Motor neuron (in vitro differentiated cells): Measurements from ENCODE around the gene BCAT1. TPM values are rescaled to one million over a fixed set of nuclear protein-coding genes. Genes with fewer than 3 reads are reported as not detected.
"Not testable (repeated sequence)": the region's sequence is repeated elsewhere in the genome, so short reads cannot be mapped to it uniquely, and the experiment has no call there.

Source experiments
- ATAC-seq, 8 experiments: fragments of 200-7000 bp; cut with Tn5 transposase; replicated peaks in 6 of 8; 2 replicates each; pipeline ENCODE4 v1.8.0; 2021; ENCODE audit warnings: mild to moderate bottlenecking in 8 of 8, moderate library complexity in 8 of 8
- H3K27ac ChIP-seq, 2 donors: fragments of 250-450 bp; sonication (Bioruptor Pico); 2 replicates each; pipeline ENCODE4 v1.9.0; 2021; ENCODE audit warnings: antibody characterized with exemption in 2 of 2, mild to moderate bottlenecking in 2 of 2, moderate library complexity in 1 of 2
- H3K4me1 ChIP-seq, 2 donors: fragments of 250-450 bp; sonication (Bioruptor Pico); replicated peaks in 1 of 2; 2 replicates each; pipeline ENCODE4 v1.6.1; 2021; ENCODE audit warnings: antibody characterized with exemption in 2 of 2, mild to moderate bottlenecking in 2 of 2, moderate library complexity in 1 of 2
- H3K4me3 ChIP-seq, 5 donors: fragments of 250-450 bp; sonication (Bioruptor Pico); 2 replicates each; pipeline ENCODE4 v1.9.0; 2021; ENCODE audit warnings: antibody characterized with exemption in 5 of 5, mild to moderate bottlenecking in 5 of 5, moderate library complexity in 4 of 5
- WGBS, 10 experiments: fragments of 450-650 bp; shearing (Covaris generic); methylation state at CpG; one replicate each; pipeline ENCODE4 v1.0.0; 2022; 5-methylcytosine and 5-hydroxymethylcytosine counted together
- in situ Hi-C, 9 experiments: fragments of 400-800 bp; cut with MboI; loops; one replicate each; pipeline ENCODE4 v1.15.0; 2021; ENCODE audit warnings: low sequenced_read_pairs in 9 of 9, low pct_unique_long_range_greater_than_20kb in 2 of 9; ENCODE audit not compliant: unreplicated experiment in 9 of 9
- total RNA-seq, 8 experiments: library from RNA; unstranded; fragments of 300-600 nt; gene quantifications; 2 replicates each; pipeline versions ENCODE4 v1.2.3 to v1.2.4, GENCODE V29; 2022

Gene BCAT1
- total RNA-seq, 8 experiments from 2014 or later: 3.1 to 181 (median 97.1) TPM

GRCh38 chr12:24918596-24918995 is 30.3 kb downstream of the BCAT1 start:
- no peak for ATAC-seq
- peaks cover 0 to 3% of the 10 kb centered on the region in 2 donors for H3K4me1 ChIP-seq
- in situ Hi-C loops: no loop called here
- H3K4me3 ChIP-seq: no peak overlapping the region
- WGBS, 10 experiments: 0 to 83% (median 45%) methylated on average over 1 to 2 of the region's 2 CpGs; no CpG with 5 or more reads in 3 of the 10 experiments
- no peak overlapping the region for H3K27ac ChIP-seq

- ATAC-seq: no peak
- no peak overlapping the region for H3K4me3 ChIP-seq
- in situ Hi-C loops: no loop called here
- H3K27ac ChIP-seq: no peak overlapping the region
- peaks cover 5 to 8% of the 10 kb centered on the region in 2 donors for H3K4me1 ChIP-seq
- 25 to 100% (median 80%) methylated on average over 1 to 5 of the region's 5 CpGs; no CpG with 5 or more reads in 1 of the 10 experiments for WGBS, 10 experiments
These were observed 33.4 kb downstream of the BCAT1 start for GRCh38 chr12:24915501-24915900.

GRCh38 chr12:24913953-24914352 is 34.9 kb downstream of the BCAT1 start:
- in situ Hi-C loops: no loop called here
- peaks cover 5 to 8% of the 10 kb centered on the region in 2 donors for H3K4me1 ChIP-seq
- H3K27ac ChIP-seq: no peak overlapping the region
- no peak overlapping the region for H3K4me3 ChIP-seq
- no peak for ATAC-seq
- 72 to 100% (median 100%) methylated on average over 1 to 3 of the region's 3 CpGs; no CpG with 5 or more reads in 3 of the 10 experiments for WGBS, 10 experiments

GRCh38 chr12:24913130-24913529 is 35.8 kb downstream of the BCAT1 start:
- WGBS, 10 experiments: 71 to 100% (median 91%) methylated on average over 1 to 3 of the region's 3 CpGs; no CpG with 5 or more reads in 2 of the 10 experiments
- H3K4me1 ChIP-seq: peaks cover 5 to 8% of the 10 kb centered on the region in 2 donors
- no peak overlapping the region for H3K27ac ChIP-seq
- in situ Hi-C loops: no loop called here
- no peak for ATAC-seq
- no peak overlapping the region for H3K4me3 ChIP-seq

- in situ Hi-C loops: no loop called here
- H3K27ac ChIP-seq: no peak overlapping the region
- H3K4me1 ChIP-seq: peaks cover 5 to 8% of the 10 kb centered on the region in 2 donors
- WGBS, 10 experiments: 16 to 100% (median 59%) methylated on average over 1 to 7 of the region's 9 CpGs
- no peak overlapping the region for H3K4me3 ChIP-seq
- peak; percentile 23 to 96 (median 56) for ATAC-seq
These were observed 37.6 kb downstream of the BCAT1 start for GRCh38 chr12:24911271-24911791.

- H3K4me3 ChIP-seq, H3K4me1 ChIP-seq, ATAC-seq, H3K27ac ChIP-seq, in situ Hi-C loops: not testable (repeated sequence)
- 79 to 100% (median 100%) methylated on average over 1 to 5 of the region's 6 CpGs; no CpG with 5 or more reads in 1 of the 10 experiments for WGBS, 10 experiments
These were observed 38.7 kb downstream of the BCAT1 start for GRCh38 chr12:24910192-24910591.

- ATAC-seq: peak; percentile 12 to 98 (median 94)
- in situ Hi-C loops: no loop called here
- Histone ChIP-seq H3K27ac (peak overlapping the region in 1 of 2 donors; percentile 45), H3K4me3 (no peak overlapping the region), H3K4me1 (peaks cover 5 to 13% of the 10 kb centered on the region in 2 donors)
- 0 to 71% (median 42%) methylated on average over 1 to 3 of the region's 3 CpGs; no CpG with 5 or more reads in 3 of the 10 experiments for WGBS, 10 experiments
These were observed 39.2 kb downstream of the BCAT1 start for GRCh38 chr12:24909667-24910066.

- H3K27ac ChIP-seq: no peak overlapping the region
- no peak overlapping the region for H3K4me3 ChIP-seq
- ATAC-seq: no peak
- H3K4me1 ChIP-seq: peaks cover 14 to 27% of the 10 kb centered on the region in 2 donors
- WGBS, 10 experiments: 50 to 90% (median 74%) methylated on average over 1 to 4 of the region's 5 CpGs; no CpG with 5 or more reads in 5 of the 10 experiments
- in situ Hi-C loops: no loop called here
These were observed 41.4 kb downstream of the BCAT1 start for GRCh38 chr12:24907464-24907863.

GRCh38 chr12:24906141-24906540 is 42.8 kb downstream of the BCAT1 start:
- peaks cover 18 to 33% of the 10 kb centered on the region in 2 donors for H3K4me1 ChIP-seq
- in situ Hi-C loops: no loop called here
- ATAC-seq: no peak
- no peak overlapping the region for H3K4me3 ChIP-seq
- 60 to 100% (median 100%) methylated on average over 1 to 2 of the region's 2 CpGs; no CpG with 5 or more reads in 5 of the 10 experiments for WGBS, 10 experiments
- no peak overlapping the region for H3K27ac ChIP-seq

GRCh38 chr12:24905431-24905830 is 43.5 kb downstream of the BCAT1 start:
- WGBS, 10 experiments: 0 to 89% (median 71%) methylated on average over 1 to 2 of the region's 2 CpGs; no CpG with 5 or more reads in 3 of the 10 experiments
- Histone ChIP-seq H3K4me1 (peaks cover 21 to 38% of the 10 kb centered on the region in 2 donors), H3K4me3 (no peak overlapping the region), H3K27ac (no peak overlapping the region)
- ATAC-seq: no peak
- in situ Hi-C loops: no loop called here

GRCh38 chr12:24904871-24905270 is 44.0 kb downstream of the BCAT1 start:
- ATAC-seq: peak in 1 of 8 experiments; percentile 11
- in situ Hi-C loops: no loop called here
- Histone ChIP-seq H3K27ac (no peak overlapping the region), H3K4me1 (peaks cover 21 to 38% of the 10 kb centered on the region in 2 donors), H3K4me3 (no peak overlapping the region)
- WGBS, 10 experiments: 50 to 100% (median 86%) methylated on average over 1 of the region's 1 CpG; no CpG with 5 or more reads in 3 of the 10 experiments

- peak overlapping the region; percentile 27 to 47 (median 38) for H3K4me3 ChIP-seq
- WGBS, 10 experiments: 21 to 94% (median 41%) methylated on average over 2 to 19 of the region's 25 CpGs
- peak in 4 of 8 experiments; percentile 3 to 15 (median 6) for ATAC-seq
- in situ Hi-C loops: no loop called here
- peaks cover 21 to 38% of the 10 kb centered on the region in 2 donors for H3K4me1 ChIP-seq
- peak overlapping the region in 1 of 2 donors; percentile 76 for H3K27ac ChIP-seq
These were observed 45.4 kb downstream of the BCAT1 start for GRCh38 chr12:24903329-24904088.
